Measurements from ENCODE around the gene LRCH3. TPM values are rescaled to one million over a fixed set of nuclear protein-coding genes. Genes with fewer than 3 reads are reported as not detected.

Gene LRCH3
- total RNA-seq, 1 experiment from 2014 or later, result 43.1 TPM

- no peak for DNase-seq
- no peaks in the 10 kb centered on the region for H3F3A ChIP-seq (ENCODE audit: low read length, unreplicated experiment)
- BruUV-seq (replicated peaks), result no TSS peak
- no peak overlapping the region for H3K27ac ChIP-seq (ENCODE audit: low read length)
- ATAC-seq, result no peak
- TF ChIP-seq EZH2 (IDR thresholded peaks at IDR 0.05; ENCODE audit: low read length, unreplicated experiment) (no peak), CTCF (conservative IDR thresholded peaks at IDR 0.05; ENCODE audit: low read depth, low read length) (no peak), EZH2phosphoT487 (IDR thresholded peaks at IDR 0.05; ENCODE audit: borderline replicate concordance, low read length) (no peak)
- no peak overlapping the region for H3K4me3 ChIP-seq (ENCODE audit: low read length)
- no peaks in the 10 kb centered on the region for H3K9me3 ChIP-seq (ENCODE audit: low read length)
- H3K9me2 ChIP-seq (replicated peaks; ENCODE audit: low read length), result no peaks in the 10 kb centered on the region
- no peak overlapping the region for H3K4me2 ChIP-seq (ENCODE audit: low read length)
- H3K4me1 ChIP-seq (ENCODE audit: insufficient read depth, low read length), result peaks cover 10% of the 10 kb centered on the region
- H2AFZ ChIP-seq (ENCODE audit: low read length), result no peak overlapping the region
- H3K79me2 ChIP-seq (ENCODE audit: low read length), result no peaks in the 10 kb centered on the region
- no peaks in the 10 kb centered on the region for H3K27me3 ChIP-seq (ENCODE audit: low read length)
- H3K9ac ChIP-seq (ENCODE audit: low read length), result no peak overlapping the region
- H4K20me1 ChIP-seq (ENCODE audit: low read length), result peaks cover 4% of the 10 kb centered on the region; the same call in 1 of the 2 replicates
- H3K36me3 ChIP-seq (ENCODE audit: low read depth, low read length), result peaks cover 4% of the 10 kb centered on the region; the same call in 1 of the 2 replicates
- CTCF ChIA-PET, result interaction anchor here (0.6 kb wide), 1 partner anchor 27 kb away, joined by 4 read pairs; no protein-coding TSS in a partner anchor
- POLR2A ChIA-PET (ENCODE audit: unreplicated experiment), result no interaction called here
- intact Hi-C loops (cut with micrococcal nuclease), result no loop called here
These were observed 29.7 kb downstream of the LRCH3 start for GRCh38 chr3:197820550-197821335.

GRCh38 chr3:197829397-197830045, 38.5 kb downstream of the LRCH3 start:
- no peaks in the 10 kb centered on the region for H3K79me2 ChIP-seq (ENCODE audit: low read length)
- TF ChIP-seq EZH2phosphoT487 (IDR thresholded peaks at IDR 0.05; ENCODE audit: borderline replicate concordance, low read length), result no peak
- no peaks in the 10 kb centered on the region for H3K4me1 ChIP-seq (ENCODE audit: insufficient read depth, low read length)
- H3K9me3 ChIP-seq (ENCODE audit: low read length), result no peaks in the 10 kb centered on the region
- POLR2A ChIA-PET (ENCODE audit: unreplicated experiment), result no interaction called here
- no peak for ATAC-seq
- no peak overlapping the region for H2AFZ ChIP-seq (ENCODE audit: low read length)
- H3K27me3 ChIP-seq (ENCODE audit: low read length), result no peaks in the 10 kb centered on the region
- CTCF ChIA-PET, result no interaction called here
- no peak overlapping the region for H3K4me3 ChIP-seq (ENCODE audit: low read length)
- BruUV-seq (replicated peaks), result no TSS peak
- H3K27ac ChIP-seq (ENCODE audit: low read length), result no peak overlapping the region
- H3K9ac ChIP-seq (ENCODE audit: low read length), result no peak overlapping the region
- no peaks in the 10 kb centered on the region for H3K9me2 ChIP-seq (replicated peaks; ENCODE audit: low read length)
- no peaks in the 10 kb centered on the region for H4K20me1 ChIP-seq (ENCODE audit: low read length)
- H3K4me2 ChIP-seq (ENCODE audit: low read length), result no peak overlapping the region
- intact Hi-C loops (cut with micrococcal nuclease), result no loop called here
- DNase-seq, result no peak
- H3F3A ChIP-seq (ENCODE audit: low read length, unreplicated experiment), result no peaks in the 10 kb centered on the region
- peaks cover 24% of the 10 kb centered on the region; the same call in 1 of the 2 replicates for H3K36me3 ChIP-seq (ENCODE audit: low read depth, low read length)

- no peak overlapping the region for H2AFZ ChIP-seq (ENCODE audit: low read length)
- H4K20me1 ChIP-seq (ENCODE audit: low read length), result no peaks in the 10 kb centered on the region
- H3K79me2 ChIP-seq (ENCODE audit: low read length), result no peaks in the 10 kb centered on the region
- no peaks in the 10 kb centered on the region for H3K9me3 ChIP-seq (ENCODE audit: low read length)
- H3K27ac ChIP-seq (ENCODE audit: low read length), result no peak overlapping the region
- no TSS peak for BruUV-seq (replicated peaks)
- H3F3A ChIP-seq (ENCODE audit: low read length, unreplicated experiment), result no peaks in the 10 kb centered on the region
- no peak for ATAC-seq
- H3K27me3 ChIP-seq (ENCODE audit: low read length), result no peaks in the 10 kb centered on the region
- intact Hi-C loops (cut with micrococcal nuclease), result no loop called here
- no peaks in the 10 kb centered on the region for H3K9me2 ChIP-seq (replicated peaks; ENCODE audit: low read length)
- CTCF ChIA-PET, result no interaction called here
- POLR2A ChIA-PET (ENCODE audit: unreplicated experiment), result no interaction called here
- TF ChIP-seq EZH2phosphoT487 (IDR thresholded peaks at IDR 0.05; ENCODE audit: borderline replicate concordance, low read length), result no peak
- no peak for TF ChIP-seq EZH2 (IDR thresholded peaks at IDR 0.05; ENCODE audit: low read length, unreplicated experiment)
- TF ChIP-seq CTCF (conservative IDR thresholded peaks at IDR 0.05; ENCODE audit: low read depth, low read length), result no peak
- no peak overlapping the region for H3K4me3 ChIP-seq (ENCODE audit: low read length)
- DNase-seq, result no peak
- H3K4me2 ChIP-seq (ENCODE audit: low read length), result no peak overlapping the region
- no peaks in the 10 kb centered on the region for H3K4me1 ChIP-seq (ENCODE audit: insufficient read depth, low read length)
- peaks cover 24% of the 10 kb centered on the region; the same call in 1 of the 2 replicates for H3K36me3 ChIP-seq (ENCODE audit: low read depth, low read length)
- H3K9ac ChIP-seq (ENCODE audit: low read length), result no peak overlapping the region
These were observed 39.4 kb downstream of the LRCH3 start for GRCh38 chr3:197830308-197830966.

Measured in PC-3 (cell line).